ENCODE data around the gene TM7SF2.
"Not testable (repeated sequence)": the region's sequence is repeated elsewhere in the genome, so short reads cannot be mapped to it uniquely, and the experiment has no call there.

TM7SF2 gene

GRCh38 chr11:65130631-65131416 lies 19.2 kb downstream of the TM7SF2 start:
- DNase-seq (ENCODE audit: low read depth): no peak

DNA sequence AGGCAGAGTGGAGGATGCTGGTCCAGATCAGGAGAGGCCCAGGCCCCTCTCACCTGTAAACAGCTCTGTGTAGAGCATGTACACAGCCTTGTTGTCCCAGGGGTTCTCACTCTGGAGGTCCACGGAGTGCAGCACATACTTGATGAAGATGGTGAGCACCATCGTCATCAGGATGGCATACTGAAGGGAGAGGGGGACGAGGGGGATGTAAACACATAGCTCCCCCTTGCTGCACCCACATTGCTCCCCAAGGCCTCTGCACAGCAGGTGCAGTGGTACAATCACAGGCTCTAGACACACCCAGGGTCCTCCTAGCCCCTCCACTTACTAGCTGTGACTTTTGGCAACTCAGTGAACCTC lies 19.7 kb downstream of the TM7SF2 start:
- no peak for DNase-seq (ENCODE audit: low read depth)

- no peak for DNase-seq (ENCODE audit: low read depth)
Measured at GRCh38 chr11:65131895-65132237, 20.2 kb downstream of the TM7SF2 start.

DNA sequence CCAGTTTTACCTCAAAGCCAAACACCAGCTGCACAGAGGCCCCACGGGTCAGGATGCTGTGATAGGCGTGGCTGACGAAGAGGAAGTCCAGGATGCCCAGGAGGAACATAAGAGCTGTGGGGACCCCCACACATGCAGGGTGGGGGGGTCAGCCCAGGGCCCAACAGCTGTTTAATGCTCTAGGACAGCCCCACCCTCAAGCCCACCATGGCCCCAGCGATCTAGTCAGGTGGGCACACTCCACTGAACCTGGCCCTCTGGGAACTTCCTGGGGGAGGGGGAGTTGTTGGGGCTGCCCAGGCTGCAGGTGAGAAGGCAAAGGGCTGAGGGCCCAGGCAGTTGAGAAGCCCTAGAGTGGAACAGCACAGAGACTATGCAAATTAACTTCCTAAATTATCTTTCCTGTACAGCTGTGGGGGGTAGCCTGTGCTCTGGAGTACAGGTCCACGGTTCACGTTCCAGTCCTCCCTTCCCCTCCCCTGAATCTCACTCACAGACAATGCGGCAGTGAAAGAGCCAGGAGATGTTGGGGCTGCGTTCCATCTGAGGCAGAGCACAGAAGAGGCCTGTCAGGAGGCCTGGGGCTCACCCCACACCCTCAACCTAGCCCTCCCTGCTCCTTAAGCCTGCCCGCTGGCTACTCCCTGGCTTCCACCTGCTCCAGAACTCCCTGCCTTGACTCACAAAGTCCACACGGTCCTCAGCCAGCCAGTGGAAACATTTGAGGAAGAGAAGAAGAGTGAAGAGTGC lies 20.7 kb downstream of the TM7SF2 start:
- no peak for DNase-seq (ENCODE audit: low read depth)

- no peak for DNase-seq (ENCODE audit: low read depth)
Measured at GRCh38 chr11:65132988-65133700, 21.5 kb downstream of the TM7SF2 start.

- no peak for DNase-seq (ENCODE audit: low read depth)
Measured at GRCh38 chr11:65133724-65134123, 22.1 kb downstream of the TM7SF2 start.

- peak; percentile 66 for DNase-seq (ENCODE audit: low read depth)
Measured at GRCh38 chr11:65134240-65134951, 22.7 kb downstream of the TM7SF2 start, which contains the start of gene SYVN1. SYVN1 (minus strand) TSS chr11:65134519; CDS start chr11:65133601, 918 bp downstream.

DNA sequence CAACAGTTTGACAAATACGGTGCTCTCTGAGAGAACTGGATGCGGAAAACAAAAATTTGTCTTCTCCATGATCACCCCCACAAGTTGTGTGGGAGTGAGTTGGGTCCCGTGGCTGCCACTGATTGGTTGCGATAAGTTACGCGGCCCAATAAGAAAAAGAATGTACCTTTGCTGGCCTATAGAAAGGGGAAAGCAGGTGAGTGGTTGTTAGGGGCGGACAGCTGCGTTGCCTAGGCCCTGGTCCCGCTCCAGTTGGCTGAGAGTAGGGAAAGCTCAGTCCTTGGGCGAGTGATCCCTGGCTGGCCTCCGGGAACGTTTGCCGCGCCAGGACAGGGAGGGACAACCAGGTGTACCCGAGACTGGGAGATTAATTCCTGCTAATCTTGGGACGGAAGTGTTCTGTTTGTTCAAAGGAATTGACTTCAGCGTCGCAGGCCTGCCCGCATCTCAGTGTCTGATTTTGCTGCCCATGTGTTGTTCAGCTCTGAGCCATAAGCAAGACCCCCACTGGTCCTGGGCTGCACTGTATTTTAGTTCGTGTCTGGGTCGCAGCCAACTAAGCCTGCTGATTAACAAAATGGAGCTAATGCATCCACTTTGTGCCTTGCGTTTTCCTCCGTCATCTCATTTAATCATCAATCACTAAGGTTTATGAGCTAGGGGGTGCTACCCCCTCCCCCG lies 23.4 kb downstream of the TM7SF2 start:
- DNase-seq (ENCODE audit: low read depth): peak; percentile 90

DNA sequence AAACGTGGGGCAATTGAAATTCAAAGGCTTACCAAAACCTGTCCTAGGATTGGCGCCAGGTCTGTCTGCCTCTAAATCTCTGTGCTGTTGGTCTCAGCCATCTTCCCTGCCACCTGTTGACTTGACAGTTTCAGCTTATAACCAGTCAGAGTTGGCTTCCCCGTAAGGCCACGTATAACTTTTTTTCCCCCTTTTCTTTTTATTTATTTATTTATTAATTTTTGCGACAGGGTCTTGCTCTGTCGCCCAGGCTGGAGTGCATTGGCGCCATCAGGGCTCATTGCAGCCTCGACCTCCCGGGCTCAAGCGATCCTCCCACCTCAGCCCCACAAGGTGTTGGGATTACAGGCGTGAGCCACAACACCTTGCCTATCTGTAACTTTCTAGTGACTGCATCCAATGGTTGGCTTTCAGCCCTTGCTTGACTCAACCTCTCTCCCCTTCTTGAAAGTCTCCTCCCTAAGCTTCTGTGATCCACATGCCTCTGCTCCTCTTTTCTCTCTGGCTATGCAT lies 24.0 kb downstream of the TM7SF2 start:
- no peak for DNase-seq (ENCODE audit: low read depth)

- no peak for DNase-seq (ENCODE audit: low read depth)
Measured at GRCh38 chr11:65136515-65137096, 24.9 kb downstream of the TM7SF2 start.

- no peak for DNase-seq (ENCODE audit: low read depth)
Measured at GRCh38 chr11:65141896-65142494, 30.3 kb downstream of the TM7SF2 start.

- DNase-seq (ENCODE audit: low read depth): no peak
Measured at GRCh38 chr11:65147352-65148075, 35.8 kb downstream of the TM7SF2 start.

DNA sequence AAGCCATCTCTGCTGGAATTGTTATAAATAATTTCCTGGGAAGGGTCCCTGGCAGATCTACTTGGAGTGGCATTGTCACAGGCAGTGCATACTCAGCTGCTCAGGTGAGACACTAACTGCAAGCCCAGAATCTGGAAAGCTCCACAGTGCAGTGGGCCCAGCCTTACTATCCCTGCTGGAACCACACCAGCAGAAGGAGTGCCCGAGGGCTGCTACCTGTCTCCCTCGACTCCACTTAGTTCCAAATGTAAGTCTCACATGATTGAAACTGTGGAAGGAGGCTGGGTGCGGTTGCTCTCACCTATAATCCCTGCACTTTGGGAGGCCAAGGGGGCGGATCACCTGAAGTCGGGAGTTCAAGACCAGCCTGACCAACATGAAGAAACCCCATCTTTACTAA lies 37.0 kb downstream of the TM7SF2 start:
- no peak for DNase-seq (ENCODE audit: low read depth)

DNA sequence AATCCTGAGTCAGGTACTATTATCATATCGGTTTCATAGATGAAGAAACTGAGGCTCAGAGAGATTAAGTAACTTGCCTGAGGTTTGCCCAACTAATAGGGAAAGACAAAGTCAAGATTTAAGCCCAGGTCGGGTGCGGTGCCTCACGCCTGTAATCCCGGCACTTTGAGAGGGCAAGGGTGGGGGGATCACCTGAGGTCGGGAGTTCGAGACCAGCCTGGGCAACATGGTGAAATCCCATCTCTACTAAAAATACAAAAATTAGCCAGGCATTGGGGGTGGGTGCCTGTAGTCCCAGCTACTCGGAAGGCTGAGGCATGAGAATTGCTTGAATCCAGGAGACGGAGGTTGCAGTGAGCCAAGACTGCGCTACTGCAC lies 38.4 kb downstream of the TM7SF2 start:
- not testable (repeated sequence) for DNase-seq (ENCODE audit: low read depth)

- DNase-seq (ENCODE audit: low read depth): peak; percentile 68
Measured at GRCh38 chr11:65150509-65151299, 39.0 kb downstream of the TM7SF2 start.

GRCh38 chr11:65151331-65151899 lies 39.7 kb downstream of the TM7SF2 start:
- DNase-seq (ENCODE audit: low read depth): no peak

- no peak for DNase-seq (ENCODE audit: low read depth)
Measured at GRCh38 chr11:65152122-65152521, 40.5 kb downstream of the TM7SF2 start.

DNA sequence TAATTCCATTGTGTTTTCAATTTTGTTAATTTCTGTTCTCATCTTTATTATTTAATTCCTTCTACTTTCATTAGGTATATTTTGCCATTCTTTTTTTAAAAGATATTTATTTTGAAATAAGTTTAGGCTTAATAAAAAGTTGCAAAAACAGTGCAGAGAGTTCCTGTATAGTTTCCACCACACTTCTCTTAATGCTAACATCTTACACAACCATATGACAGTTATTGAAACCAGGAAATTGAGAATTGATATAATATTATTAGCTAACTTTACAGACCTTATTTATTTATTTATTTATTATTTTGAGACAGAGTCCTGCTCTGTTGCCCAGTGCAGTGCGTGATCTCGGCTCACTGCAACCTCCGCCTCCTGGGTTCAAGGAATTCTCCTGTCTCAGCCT lies 44.6 kb downstream of the TM7SF2 start:
- no peak for DNase-seq (ENCODE audit: low read depth)

DNA sequence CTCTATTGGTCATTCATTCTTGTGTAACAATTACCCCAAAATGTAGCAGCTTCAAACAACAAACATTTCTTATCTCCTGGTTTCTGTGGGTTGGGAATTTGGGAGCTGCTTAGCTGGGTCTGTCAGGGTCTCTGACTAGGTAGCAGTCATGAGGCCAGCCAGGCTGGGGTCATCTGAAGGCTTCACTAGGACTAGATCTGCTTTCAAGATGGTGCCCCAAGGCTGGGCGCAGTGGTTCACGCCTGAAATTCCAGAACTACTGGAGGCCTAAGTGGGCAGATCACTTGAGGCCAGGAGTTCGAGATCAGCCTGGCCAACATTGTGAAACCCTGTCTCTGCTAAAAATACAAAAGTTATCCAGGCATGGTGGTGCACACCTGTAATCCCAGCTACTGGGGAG lies 45.3 kb downstream of the TM7SF2 start:
- no peak for DNase-seq (ENCODE audit: low read depth)

Measured in GM04503 (cell line).